ENCODE results near the gene WASHC4. TPM values are rescaled to one million over a fixed set of nuclear protein-coding genes. Genes with fewer than 3 reads are reported as not detected.
A peak's percentile ranks its signal among the peaks of the same experiment; 100 is the strongest.

WASHC4 gene
- total and polyA plus RNA-seq, 10 of the 15 experiments (the other 5 are each of a cell fraction or from before 2014, with no cell fraction given): 16.0 to 50.6 (median 34.0) TPM

- no peak for TF ChIP-seq BCLAF1 (IDR thresholded peaks at IDR 0.05)
- peak; percentile 16 to 29; a peak in 2 of 4 replicates for TF ChIP-seq IKZF2 (IDR thresholded peaks at IDR 0.05)
- peak; percentile 99 to 100 for TF ChIP-seq BHLHE40 (IDR thresholded peaks at IDR 0.05; ENCODE audit: borderline replicate concordance in 1 of 2, low read depth in 2 of 2, low read length in 1 of 2)
- TF ChIP-seq PRDM15 (CRISPR knock-in tag; IDR thresholded peaks at IDR 0.05): no peak
- TF ChIP-seq ATF3 (IDR thresholded peaks at IDR 0.05; ENCODE audit: borderline replicate concordance, extremely low read depth, low read depth, low read length): peak; percentile 86
- TF ChIP-seq ATF7 (IDR thresholded peaks at IDR 0.05; ENCODE audit: low read depth): no peak
- peak; percentile 99 for TF ChIP-seq POLR2AphosphoS5 (IDR thresholded peaks at IDR 0.05; ENCODE audit: low read length)
- TF ChIP-seq MLLT1 (IDR thresholded peaks at IDR 0.05): peak; percentile 67; the same call in 1 of the 2 replicates
- TF ChIP-seq SIN3A (IDR thresholded peaks at IDR 0.05; ENCODE audit: low read depth, low read length): peak; percentile 52; the same call in 1 of the 2 replicates
- peak; percentile 91 for TF ChIP-seq IKZF1 (conservative IDR thresholded peaks at IDR 0.05)
- peak; percentile 84 for TF ChIP-seq DPF2 (IDR thresholded peaks at IDR 0.05)
- TF ChIP-seq KLF5 (IDR thresholded peaks at IDR 0.05; ENCODE audit: partially characterized antibody): peak; percentile 78
These were observed at the start of gene WASHC4 (continued) for GRCh38 chr12:105107494-105108371.
